H9 (cell line): ENCODE data around the gene ACP2. TPM values are rescaled to one million over a fixed set of nuclear protein-coding genes. Genes with fewer than 3 reads are reported as not detected.

Experiments
- DNase-seq: peaks from one replicate; pipeline ENCODE4 v3.0.0-alpha.2; 2017
- H2AFZ ChIP-seq: one replicate; pipeline ENCODE4 v1.6.1; 2013; ENCODE audit warnings: mild to moderate bottlenecking, low read length, control low read depth, moderate library complexity
- H2AK5ac ChIP-seq: 2 replicates; pipeline ENCODE4 v1.6.1; 2013; ENCODE audit warnings: low read length, control low read depth, mixed read lengths; ENCODE audit not compliant: insufficient read length
- H2BK120ac ChIP-seq: one replicate; pipeline ENCODE4 v1.6.1; 2013; ENCODE audit warnings: low read depth, mild to moderate bottlenecking, low read length, control low read depth, inconsistent platforms; ENCODE audit not compliant: poor library complexity, severe bottlenecking
- H2BK12ac ChIP-seq: 2 replicates; pipeline ENCODE4 v1.6.1; 2013; ENCODE audit warnings: low read length, control low read depth, mixed read lengths, low read depth; ENCODE audit not compliant: insufficient read length
- H2BK15ac ChIP-seq: 2 replicates; pipeline ENCODE4 v1.6.1; 2013; ENCODE audit warnings: low read depth, low read length, control low read depth
- H2BK20ac ChIP-seq: one replicate; pipeline ENCODE4 v1.6.1; 2013; ENCODE audit warnings: low read depth, mild to moderate bottlenecking, low read length, control low read depth, inconsistent platforms; ENCODE audit not compliant: poor library complexity, severe bottlenecking
- H2BK5ac ChIP-seq: 2 replicates; pipeline ENCODE4 v1.6.1; 2013; ENCODE audit warnings: low read length, control low read depth, mixed read lengths; ENCODE audit not compliant: insufficient read length
- H3K14ac ChIP-seq: 2 replicates; pipeline ENCODE4 v1.6.1; 2013; ENCODE audit warnings: low read length, control low read depth; ENCODE audit not compliant: insufficient read depth
- H3K18ac ChIP-seq: 2 replicates; pipeline ENCODE4 v1.6.1; 2013; ENCODE audit warnings: low read depth, mild to moderate bottlenecking, mixed read lengths, low read length, control low read depth; ENCODE audit not compliant: insufficient read length
- H3K23ac ChIP-seq: 2 replicates; pipeline ENCODE4 v1.6.1; 2013; ENCODE audit warnings: low read length, control low read depth, mixed read lengths, low read depth; ENCODE audit not compliant: insufficient read length
- H3K23me2 ChIP-seq: 2 replicates; pipeline ENCODE4 v1.6.1; 2013; ENCODE audit warnings: low read depth, mild to moderate bottlenecking, mixed read lengths, low read length, control low read depth; ENCODE audit not compliant: insufficient read length, poor library complexity, severe bottlenecking
- H3K27ac ChIP-seq: 2 replicates; pipeline ENCODE4 v1.5.1; 2013; ENCODE audit warnings: low read length, control low read depth, mixed read lengths, low read depth; ENCODE audit not compliant: insufficient read length
- H3K27me3 ChIP-seq: 2 replicates; pipeline ENCODE4 v1.6.1; 2013; ENCODE audit warnings: low read length, control low read depth, inconsistent platforms; ENCODE audit not compliant: insufficient read depth
- H3K4ac ChIP-seq: 2 replicates; pipeline ENCODE4 v1.6.1; 2013; ENCODE audit warnings: low read depth, mild to moderate bottlenecking, control low read depth, inconsistent platforms, low read length, moderate library complexity
- H3K4me1 ChIP-seq: 2 replicates; pipeline ENCODE4 v1.6.1; 2013; ENCODE audit warnings: low read length, control low read depth, inconsistent platforms; ENCODE audit not compliant: insufficient read depth
- H3K4me2 ChIP-seq: 2 replicates; pipeline ENCODE4 v1.6.1; 2013; ENCODE audit warnings: low read length, control low read depth, mixed read lengths; ENCODE audit not compliant: insufficient read length, insufficient read depth
- H3K56ac ChIP-seq: 2 replicates; pipeline ENCODE4 v1.6.1; 2013; ENCODE audit warnings: low read depth, mild to moderate bottlenecking, mixed read lengths, low read length, control low read depth; ENCODE audit not compliant: insufficient read length
- H3K79me1 ChIP-seq: 2 replicates; pipeline ENCODE4 v1.6.1; 2013; ENCODE audit warnings: low read depth, mild to moderate bottlenecking, moderate library complexity, low read length, control low read depth, inconsistent platforms; ENCODE audit not compliant: insufficient read depth, poor library complexity, severe bottlenecking
- H3K79me2 ChIP-seq: 2 replicates; pipeline ENCODE4 v1.6.1; 2013; ENCODE audit warnings: low read length, control low read depth, inconsistent platforms; ENCODE audit not compliant: insufficient read depth
- H3K9ac ChIP-seq: 2 replicates; pipeline ENCODE4 v1.6.1; 2013; ENCODE audit warnings: low read length, control low read depth, mixed read lengths; ENCODE audit not compliant: insufficient read length; ENCODE audit errors: extremely low read depth
- H3K9me3 ChIP-seq: one replicate; pipeline ENCODE4 v1.6.1; 2013; ENCODE audit warnings: low read depth, low read length, inconsistent platforms; ENCODE audit not compliant: control insufficient read depth
- H3T11ph ChIP-seq: one replicate; pipeline ENCODE4 v1.6.1; 2013; ENCODE audit warnings: mild to moderate bottlenecking, low read length, control low read depth, inconsistent platforms
- H4K20me1 ChIP-seq: one replicate; pipeline ENCODE4 v1.6.1; 2013; ENCODE audit not compliant: control insufficient read depth, insufficient read length, insufficient read depth
- H4K5ac ChIP-seq: 2 replicates; pipeline ENCODE4 v1.6.1; 2013; ENCODE audit warnings: low read depth, mild to moderate bottlenecking, mixed read lengths, low read length, control low read depth; ENCODE audit not compliant: insufficient read length
- H4K8ac ChIP-seq: replicated peaks from 2 replicates; pipeline ENCODE4 v1.6.1; 2013; ENCODE audit warnings: low read length, control low read depth, mixed read lengths, low read depth; ENCODE audit not compliant: insufficient read length
- H4K91ac ChIP-seq: 2 replicates; pipeline ENCODE4 v1.6.1; 2013; ENCODE audit warnings: low read depth, mild to moderate bottlenecking, moderate library complexity, mixed read lengths, low read length, control low read depth; ENCODE audit not compliant: insufficient read length
- H3K27ac Mint-ChIP-seq, 3 experiments: 2 replicates in 2 of 3; 3 replicates in 1 of 3; pipeline ENCODE4 v1.8.0; 2020 to 2021; ENCODE audit warnings: mixed read lengths in 3 of 3, mild to moderate bottlenecking in 1 of 3, moderate library complexity in 1 of 3
- H3K27me3 Mint-ChIP-seq: 2 replicates; pipeline ENCODE4 v1.8.0; 2021; ENCODE audit warnings: low read depth, mild to moderate bottlenecking, moderate library complexity, mixed read lengths
- H3K36me3 Mint-ChIP-seq, 3 experiments: 2 replicates in 2 of 3; 3 replicates in 1 of 3; pipeline ENCODE4 v1.8.0; 2020 to 2021; ENCODE audit warnings: low read depth in 3 of 3, mixed read lengths in 3 of 3; ENCODE audit not compliant: insufficient read depth in 1 of 3
- H3K4me1 Mint-ChIP-seq, 2 experiments: 2 replicates each; pipeline ENCODE4 v1.8.0; 2020; ENCODE audit warnings: mixed read lengths in 2 of 2
- H3K4me3 Mint-ChIP-seq, 2 experiments: 2 replicates in 1 of 2; 3 replicates in 1 of 2; pipeline ENCODE4 v1.8.0; 2020 to 2021; ENCODE audit warnings: mild to moderate bottlenecking in 2 of 2, mixed read lengths in 2 of 2, moderate library complexity in 1 of 2
- H3K9me3 Mint-ChIP-seq, 2 experiments: 2 replicates in 1 of 2; 3 replicates in 1 of 2; pipeline ENCODE4 v1.8.0; 2020; ENCODE audit warnings: mild to moderate bottlenecking in 2 of 2, mixed read lengths in 2 of 2, moderate library complexity in 1 of 2
- WGBS: extraction: QIAGEN DNeasy Blood & Tissue Kit; methylation state at CpG from one replicate; pipeline ENCODE4 v1.1.7; 2013; ENCODE audit warnings: missing lambda C conversion rate, low lambda C conversion rate, mixed read lengths; ENCODE audit not compliant: insufficient read length; ENCODE audit errors: extremely low coverage; 5-methylcytosine and 5-hydroxymethylcytosine counted together
- total RNA-seq: library from RNA; stranded (reverse); gene quantifications from 2 replicates; pipeline ENCODE4 v1.2.1, GENCODE V29; 2021
- TF ChIP-seq, protein P1 (sequence below): fragments of 200-600 bp; sonication (generic); conservative IDR thresholded peaks from 3 replicates; pipeline ENCODE4 v1.8.0; 2021; ENCODE audit warnings: antibody characterized with exemption, mild to moderate bottlenecking

The ACP2 gene
- total RNA-seq, 1 experiment from 2014 or later: 29.5 TPM

DNA sequence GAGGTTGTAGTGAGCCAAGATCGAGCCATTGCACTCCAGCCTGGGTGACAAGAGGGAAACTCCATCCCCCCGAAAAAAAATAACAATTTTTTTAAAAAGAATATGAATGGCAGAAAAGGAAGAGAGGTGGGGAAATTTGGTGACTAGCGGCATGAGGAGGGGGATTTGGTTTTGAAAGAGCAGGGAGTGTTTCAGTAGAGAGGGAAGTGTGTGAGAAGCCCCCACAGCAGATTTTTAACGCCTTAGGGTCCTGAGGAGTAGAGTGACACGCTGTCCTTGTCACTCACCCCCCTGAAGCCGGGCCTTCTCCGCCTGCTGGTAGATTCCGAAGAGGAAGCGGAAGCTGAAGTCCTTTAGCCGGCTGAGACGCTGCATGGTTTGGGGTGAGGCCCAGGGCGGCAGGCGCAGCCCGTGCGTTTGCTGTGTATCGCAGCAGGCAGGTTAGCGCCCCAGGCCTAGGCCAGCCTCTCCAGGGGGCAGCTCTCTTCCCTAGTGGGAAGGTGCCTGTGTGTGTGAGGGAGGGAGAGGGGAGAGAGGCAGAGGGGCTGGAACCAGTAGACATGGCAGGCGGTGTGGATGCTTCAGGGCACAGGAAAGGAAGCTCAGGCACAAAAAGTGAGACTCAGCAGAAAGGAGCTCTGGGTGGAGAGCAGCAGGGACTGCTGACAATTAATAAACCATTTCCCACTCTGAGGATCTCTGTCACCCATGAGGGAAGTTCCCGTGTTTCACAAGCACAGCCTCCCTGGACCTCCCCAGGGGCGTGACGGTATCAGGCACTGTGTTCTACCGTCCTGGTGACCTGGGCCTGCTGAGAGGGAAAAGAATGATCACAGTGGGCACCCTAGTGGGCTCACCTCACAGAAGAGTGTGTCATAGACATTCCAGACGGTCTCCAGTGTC, 3.9 kb downstream of the ACP2 start:
- Histone ChIP-seq H3K79me2 (no peaks in the 10 kb centered on the region), H4K8ac (no peak overlapping the region), H3K27me3 (no peaks in the 10 kb centered on the region), H3K9ac (no peak overlapping the region), H2BK120ac (no peak overlapping the region), H2BK5ac (no peak overlapping the region), H3T11ph (no peak overlapping the region), H3K9me3 (no peaks in the 10 kb centered on the region), H3K14ac (no peak overlapping the region), H3K18ac (no peak overlapping the region), H3K27ac (no peak overlapping the region), H3K4me2 (no peak overlapping the region), H3K4me1 (peaks cover 5% of the 10 kb centered on the region; the same call in 1 of the 2 replicates), H2BK12ac (no peak overlapping the region), H2AFZ (no peak overlapping the region), H3K56ac (no peak overlapping the region), H3K4ac (no peak overlapping the region), H3K79me1 (no peaks in the 10 kb centered on the region), H3K23ac (no peak overlapping the region), H4K5ac (no peak overlapping the region), H2BK15ac (no peak overlapping the region), H2AK5ac (no peak overlapping the region), H4K91ac (no peak overlapping the region), H2BK20ac (no peak overlapping the region), H4K20me1 (no peaks in the 10 kb centered on the region), H3K23me2 (peaks cover 8% of the 10 kb centered on the region)
- no peak overlapping the region; a peak in 2 of 7 replicates for H3K27ac Mint-ChIP-seq
- H3K27me3 Mint-ChIP-seq: no peaks in the 10 kb centered on the region; the same call in 1 of the 2 replicates
- TF ChIP-seq, protein P1, sequence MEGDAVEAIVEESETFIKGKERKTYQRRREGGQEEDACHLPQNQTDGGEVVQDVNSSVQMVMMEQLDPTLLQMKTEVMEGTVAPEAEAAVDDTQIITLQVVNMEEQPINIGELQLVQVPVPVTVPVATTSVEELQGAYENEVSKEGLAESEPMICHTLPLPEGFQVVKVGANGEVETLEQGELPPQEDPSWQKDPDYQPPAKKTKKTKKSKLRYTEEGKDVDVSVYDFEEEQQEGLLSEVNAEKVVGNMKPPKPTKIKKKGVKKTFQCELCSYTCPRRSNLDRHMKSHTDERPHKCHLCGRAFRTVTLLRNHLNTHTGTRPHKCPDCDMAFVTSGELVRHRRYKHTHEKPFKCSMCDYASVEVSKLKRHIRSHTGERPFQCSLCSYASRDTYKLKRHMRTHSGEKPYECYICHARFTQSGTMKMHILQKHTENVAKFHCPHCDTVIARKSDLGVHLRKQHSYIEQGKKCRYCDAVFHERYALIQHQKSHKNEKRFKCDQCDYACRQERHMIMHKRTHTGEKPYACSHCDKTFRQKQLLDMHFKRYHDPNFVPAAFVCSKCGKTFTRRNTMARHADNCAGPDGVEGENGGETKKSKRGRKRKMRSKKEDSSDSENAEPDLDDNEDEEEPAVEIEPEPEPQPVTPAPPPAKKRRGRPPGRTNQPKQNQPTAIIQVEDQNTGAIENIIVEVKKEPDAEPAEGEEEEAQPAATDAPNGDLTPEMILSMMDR: no peak
- H3K4me1 Mint-ChIP-seq: peaks cover 11 to 12% of the 10 kb centered on the region in 2 experiments
- no CpG with 5 or more reads among the region's 23 CpGs for WGBS
- no peak overlapping the region for H3K4me3 Mint-ChIP-seq
- DNase-seq: no peak
- H3K36me3 Mint-ChIP-seq: peaks cover 6 to 69% (median 62%) of the 10 kb centered on the region in 3 experiments; a peak in 6 of 7 replicates
- no peaks in the 10 kb centered on the region; a peak in 1 of 5 replicates for H3K9me3 Mint-ChIP-seq
